Osteocyte (in vitro differentiated cells): Measurements from ENCODE around the gene ARL15. TPM values are rescaled to one million over a fixed set of nuclear protein-coding genes. Genes with fewer than 3 reads are reported as not detected.

ENCODE experiments used
- DNase-seq: peaks from one replicate; pipeline ENCODE4 v3.0.0; 2021; ENCODE audit warnings: mixed read lengths; ENCODE audit not compliant: unreplicated experiment; ENCODE audit errors: extremely low spot score
- H3K27ac Mint-ChIP-seq: one replicate; pipeline ENCODE4 v1.8.0; 2021; ENCODE audit warnings: mild to moderate bottlenecking, mixed read lengths; ENCODE audit not compliant: unreplicated experiment
- H3K27me3 Mint-ChIP-seq: one replicate; pipeline ENCODE4 v1.8.0; 2021; ENCODE audit warnings: mixed read lengths; ENCODE audit not compliant: unreplicated experiment
- H3K36me3 Mint-ChIP-seq: one replicate; pipeline ENCODE4 v1.8.0; 2021; ENCODE audit warnings: mixed read lengths; ENCODE audit not compliant: unreplicated experiment
- H3K4me1 Mint-ChIP-seq: one replicate; pipeline ENCODE4 v1.8.0; 2021; ENCODE audit warnings: mixed read lengths; ENCODE audit not compliant: unreplicated experiment
- H3K4me3 Mint-ChIP-seq: one replicate; pipeline ENCODE4 v1.8.0; 2021; ENCODE audit warnings: mild to moderate bottlenecking, moderate library complexity, mixed read lengths; ENCODE audit not compliant: unreplicated experiment
- H3K9me3 Mint-ChIP-seq: one replicate; pipeline ENCODE4 v1.8.0; 2021; ENCODE audit warnings: mixed read lengths; ENCODE audit not compliant: unreplicated experiment
- CTCF ChIP-seq: fragments of 200-600 bp; sonication (generic); IDR thresholded peaks from 2 replicates; pipeline ENCODE4 v1.5.0; 2021; ENCODE audit warnings: antibody characterized with exemption, mild to moderate bottlenecking, moderate library complexity
- total RNA-seq: library from RNA; stranded (reverse); gene quantifications from 2 replicates; pipeline ENCODE4 v1.2.1, GENCODE V29; 2021

ARL15 gene
- total RNA-seq, 1 donor from 2014 or later: 16.6 TPM

- Mint-ChIP-seq H3K4me1 (peaks cover 4% of the 10 kb centered on the region), H3K4me3 (no peak overlapping the region), H3K27ac (no peak overlapping the region), H3K27me3 (no peaks in the 10 kb centered on the region), H3K36me3 (no peaks in the 10 kb centered on the region), H3K9me3 (no peaks in the 10 kb centered on the region)
- no peak for TF ChIP-seq CTCF
- DNase-seq: no peak
These were observed 341.1 kb downstream of the ARL15 start for GRCh38 chr5:53969176-53969730.

DNA sequence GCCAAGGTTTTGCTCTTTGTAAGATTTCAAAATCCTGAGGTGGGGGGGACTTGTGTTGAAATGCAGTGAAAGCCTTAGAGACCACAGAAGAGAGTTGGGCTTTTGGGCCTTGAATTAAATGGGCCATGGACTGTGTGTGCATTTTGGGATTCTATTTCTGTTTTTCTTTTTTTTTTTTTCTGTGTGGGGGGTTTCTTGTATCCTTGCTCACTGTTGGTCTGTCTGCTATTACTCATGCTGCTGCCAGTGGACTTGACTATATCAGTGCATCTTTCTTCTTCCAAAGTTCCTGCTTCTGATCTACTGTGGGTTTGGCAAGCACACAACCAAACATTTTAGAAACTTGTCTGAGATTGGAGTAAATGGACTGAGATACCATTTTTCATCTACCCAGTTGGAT, 344.9 kb downstream of the ARL15 start:
- no peak for DNase-seq
- Mint-ChIP-seq H3K27ac (no peak overlapping the region), H3K4me1 (peaks cover 2% of the 10 kb centered on the region), H3K36me3 (no peaks in the 10 kb centered on the region), H3K4me3 (no peak overlapping the region), H3K9me3 (no peaks in the 10 kb centered on the region), H3K27me3 (no peaks in the 10 kb centered on the region)
- TF ChIP-seq CTCF: no peak

DNA sequence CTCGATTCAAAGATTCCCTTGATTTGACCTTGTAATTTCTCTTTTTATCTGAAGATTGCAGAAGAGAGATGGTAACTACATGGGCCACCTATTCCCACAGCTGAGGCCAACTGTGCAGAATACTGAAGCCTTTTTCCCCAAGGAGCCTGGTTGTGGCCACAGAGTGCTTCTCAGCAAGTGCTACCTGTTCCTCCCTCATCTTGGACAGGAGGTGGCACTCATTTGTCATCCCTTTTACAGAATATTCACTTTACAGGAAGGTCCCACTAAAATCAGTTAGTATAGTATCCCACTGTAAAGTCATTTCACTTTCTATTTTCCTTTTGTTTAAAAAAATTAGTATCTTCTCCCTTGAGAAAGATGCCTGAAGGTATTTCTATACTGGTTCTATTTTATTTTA, 346.4 kb downstream of the ARL15 start:
- Mint-ChIP-seq H3K4me3 (no peak overlapping the region), H3K27me3 (no peaks in the 10 kb centered on the region), H3K4me1 (no peaks in the 10 kb centered on the region), H3K27ac (no peak overlapping the region), H3K9me3 (no peaks in the 10 kb centered on the region), H3K36me3 (no peaks in the 10 kb centered on the region)
- DNase-seq: no peak
- TF ChIP-seq CTCF: no peak

DNA sequence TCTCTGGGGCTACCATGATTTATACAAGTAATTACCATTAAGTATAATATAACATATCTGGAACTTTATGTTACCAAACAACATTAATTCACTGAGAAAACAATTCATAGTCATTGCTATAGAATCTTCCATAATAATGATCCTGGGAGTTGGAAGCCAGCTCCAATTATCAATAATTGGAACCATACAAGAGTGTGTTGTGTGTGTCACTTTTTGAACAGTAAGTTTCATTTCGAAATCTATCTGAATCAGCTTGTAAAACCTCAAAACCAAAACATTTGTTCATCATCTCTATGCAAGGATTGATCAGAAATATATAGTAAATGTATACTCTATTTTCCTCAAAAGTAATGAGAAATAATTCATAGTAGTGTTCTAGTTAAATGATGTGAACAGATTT, 348.1 kb downstream of the ARL15 start:
- DNase-seq: no peak
- peaks cover 9% of the 10 kb centered on the region for H3K9me3 Mint-ChIP-seq
- no peak for TF ChIP-seq CTCF
- no peak overlapping the region for H3K4me3 Mint-ChIP-seq
- H3K27me3 Mint-ChIP-seq: no peaks in the 10 kb centered on the region
- H3K36me3 Mint-ChIP-seq: no peaks in the 10 kb centered on the region
- H3K27ac Mint-ChIP-seq: no peak overlapping the region
- H3K4me1 Mint-ChIP-seq: no peaks in the 10 kb centered on the region

DNA sequence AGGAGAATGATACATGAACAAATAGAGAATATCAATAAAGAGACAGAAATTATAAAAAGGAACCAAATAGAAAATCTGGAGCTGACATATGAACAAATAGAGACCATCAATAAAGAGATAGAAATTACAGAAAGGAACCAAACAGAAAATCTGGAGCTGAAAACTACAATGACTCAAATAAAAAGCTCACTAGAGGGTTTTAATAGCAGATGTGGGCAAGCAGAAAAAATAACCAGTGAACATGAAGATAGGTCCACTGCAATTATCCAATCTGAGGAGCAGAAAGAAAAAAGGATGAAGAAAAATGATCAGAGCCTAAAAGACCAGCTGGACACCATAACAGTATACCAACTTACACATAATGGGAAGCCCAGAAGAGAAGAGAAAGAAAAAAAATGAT, 353.7 kb downstream of the ARL15 start:
- H3K27ac Mint-ChIP-seq: no peak overlapping the region
- H3K4me1 Mint-ChIP-seq: no peaks in the 10 kb centered on the region
- no peak for TF ChIP-seq CTCF
- H3K4me3 Mint-ChIP-seq: no peak overlapping the region
- DNase-seq: no peak
- no peaks in the 10 kb centered on the region for H3K27me3 Mint-ChIP-seq
- peaks cover 21% of the 10 kb centered on the region for H3K9me3 Mint-ChIP-seq
- peaks cover 7% of the 10 kb centered on the region for H3K36me3 Mint-ChIP-seq
